Transverse colon (tissue), 4 donors: ENCODE data around the gene ACAD11.

Experiments used
- CTCF ChIP-seq, 5 experiments: fragments of 200-600 bp in 3 of 5; fragments of 450-650 bp in 2 of 5; sonication (generic) in 3 of 5; IDR thresholded peaks; 1 replicate in 2 of 5; 2 replicates in 3 of 5; pipeline ENCODE4 v1.5.1; 2016 to 2017; ENCODE audit warnings: antibody characterized with exemption in 5 of 5, inconsistent platforms in 3 of 5, mild to moderate bottlenecking in 2 of 5, moderate library complexity in 1 of 5
- EP300 ChIP-seq: sonication (generic); formaldehyde crosslinking; IDR thresholded peaks from one replicate; pipeline ENCODE4 v1.6.1; 2017; ENCODE audit warnings: antibody characterized with exemption, low read depth
- POLR2A ChIP-seq: fragments of 450-650 bp; IDR thresholded peaks from one replicate; pipeline ENCODE4 v1.6.1; 2016; ENCODE audit warnings: antibody characterized with exemption, mild to moderate bottlenecking, moderate library complexity
- POLR2AphosphoS5 ChIP-seq, 3 donors: sonication (generic); formaldehyde crosslinking; IDR thresholded peaks; one replicate each; pipeline ENCODE4 v1.6.1; 2016; ENCODE audit warnings: antibody characterized with exemption in 3 of 3

DNA sequence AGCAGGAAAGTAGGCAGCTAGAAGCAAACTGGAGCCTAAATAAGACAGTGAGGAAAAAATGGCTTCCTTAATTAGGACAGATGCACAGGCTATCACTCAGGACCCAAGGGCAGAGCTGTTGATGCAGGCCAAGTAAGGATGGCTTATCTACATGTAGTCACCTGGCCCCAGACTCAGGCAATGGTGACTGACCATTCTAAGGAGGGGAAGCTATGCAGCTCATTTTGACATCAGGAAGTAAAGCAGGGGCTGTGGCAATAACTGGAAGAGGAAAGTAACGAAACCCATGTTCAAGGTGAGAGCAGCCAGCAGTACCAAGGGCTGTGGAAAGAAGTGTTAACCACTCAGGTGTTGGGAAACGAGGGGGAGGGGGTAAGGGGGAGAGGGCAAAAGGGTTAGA, 16.2 kb downstream of the ACAD11 start:
- no peak for TF ChIP-seq POLR2AphosphoS5 (IDR thresholded peaks at IDR 0.05)
- TF ChIP-seq POLR2A, result no peak
- no peak for TF ChIP-seq CTCF (IDR thresholded peaks at IDR 0.05)
- no peak for TF ChIP-seq EP300
